Measurements from ENCODE around the gene TIPIN. TPM values are rescaled to one million over a fixed set of nuclear protein-coding genes. Genes with fewer than 3 reads are reported as not detected.

The TIPIN gene
- total and polyA plus RNA-seq, 2 of the 8 experiments (the other 6 are each of a cell fraction or from before 2014, with no cell fraction given): 8.5 to 24.7 TPM

DNA sequence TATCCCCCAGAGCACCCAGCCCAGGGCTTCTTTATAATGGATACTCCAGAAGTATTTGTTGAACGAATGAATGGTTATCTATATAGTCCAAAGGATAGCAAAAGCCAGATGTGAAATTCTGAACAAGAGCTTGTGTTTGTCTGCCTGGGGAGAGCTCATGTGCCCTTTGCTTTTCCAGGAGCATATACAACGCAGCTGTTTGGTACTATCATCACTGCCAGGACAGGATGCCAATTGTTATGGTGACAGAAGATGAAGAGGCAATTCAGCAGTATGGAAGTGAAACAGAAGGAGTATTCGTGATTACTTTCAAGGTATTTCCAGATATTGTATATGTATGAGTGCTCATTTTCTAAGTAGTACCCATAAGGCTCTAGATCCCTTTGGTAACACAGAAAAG, 48.0 kb downstream of the TIPIN start:
- H4K91ac ChIP-seq (replicated peaks; ENCODE audit: insufficient read length, low read length): no peak overlapping the region
- no peak overlapping the region for H3K56ac ChIP-seq (replicated peaks; ENCODE audit: insufficient read length, low read depth, low read length)
- H3K4ac ChIP-seq (replicated peaks; ENCODE audit: insufficient read length, low read depth, low read length): no peak overlapping the region
- CTCF ChIA-PET (ENCODE audit: partially characterized antibody): interaction anchor here (0.8 to 1.2 kb wide), 4 partner anchors 19 to 211 kb away, joined by 3 read pairs; no protein-coding TSS in a partner anchor
- H2BK12ac ChIP-seq (ENCODE audit: low read depth, low read length): no peak overlapping the region
- H3K79me1 ChIP-seq (ENCODE audit: low read depth, low read length): no peaks in the 10 kb centered on the region
- H3K9me3 ChIP-seq (ENCODE audit: insufficient read depth in 2 of 2, low read depth in 1 of 2, low read length in 1 of 2): no peaks in the 10 kb centered on the region
- H3K36me3 ChIP-seq (ENCODE audit: control insufficient read depth in 2 of 4, insufficient read depth in 4 of 4, low read length in 3 of 4): peaks cover 0 to 19% (median 12%) of the 10 kb centered on the region in 4 experiments; a peak in 6 of 8 replicates
- H2BK15ac ChIP-seq (ENCODE audit: low read length): no peak overlapping the region
- H2AFZ ChIP-seq (ENCODE audit: low read length): no peak overlapping the region
- no peak overlapping the region for H2BK20ac ChIP-seq (ENCODE audit: low read length)
- H3K4me2 ChIP-seq (ENCODE audit: insufficient read depth in 1 of 2, low read depth in 2 of 2, low read length in 2 of 2): no peak overlapping the region
- H2BK5ac ChIP-seq (ENCODE audit: low read depth, low read length): no peak overlapping the region
- H4K5ac ChIP-seq (ENCODE audit: insufficient read length, low read depth, low read length): no peak overlapping the region
- no peak for FAIRE-seq
- no peak overlapping the region for H2BK120ac ChIP-seq (replicated peaks; ENCODE audit: low read depth, low read length)
- H4K8ac ChIP-seq (ENCODE audit: extremely low read depth, insufficient read depth, low read length): no peak overlapping the region
- no peak overlapping the region for H3K4me3 ChIP-seq (ENCODE audit: extremely low read depth in 1 of 4, insufficient read depth in 2 of 4, low read depth in 3 of 4, low read length in 4 of 4)
- no peak for DNase-seq (ENCODE audit: low read depth in 1 of 2, low spot score in 2 of 2)
- H3K18ac ChIP-seq (ENCODE audit: extremely low read depth, low read length): no peak overlapping the region
- no peak overlapping the region for H3K9ac ChIP-seq (replicated peaks in 1 of 4; ENCODE audit: extremely low read depth in 1 of 4, low read depth in 3 of 4, low read length in 3 of 4)
- H3K27me3 ChIP-seq (replicated peaks in 1 of 4; ENCODE audit: control insufficient read depth in 3 of 4, extremely low read depth in 1 of 4, insufficient read depth in 3 of 4, low read length in 3 of 4): no peaks in the 10 kb centered on the region
- no peak overlapping the region for H2AK5ac ChIP-seq (ENCODE audit: low read depth, low read length)
- H3K4me1 ChIP-seq (replicated peaks in 1 of 4; ENCODE audit: control insufficient read depth in 3 of 4, insufficient read depth in 4 of 4, low read length in 3 of 4): peaks cover 0 to 2% (median 0%) of the 10 kb centered on the region in 4 experiments; a peak in 1 of 7 replicates
- no peak overlapping the region for H3K27ac ChIP-seq (ENCODE audit: low read depth, low read length)
- POLR2A ChIA-PET (ENCODE audit: partially characterized antibody): no interaction called here
- H3K79me2 ChIP-seq (ENCODE audit: control insufficient read depth in 1 of 2, insufficient read depth in 2 of 2, low read length in 2 of 2): no peaks in the 10 kb centered on the region
- H4K20me1 ChIP-seq (replicated peaks in 1 of 2; ENCODE audit: control insufficient read depth in 1 of 2, insufficient read depth in 2 of 2, low read length in 2 of 2): peaks cover 0 to 2% of the 10 kb centered on the region in 2 experiments
- no peak overlapping the region for H3K14ac ChIP-seq (ENCODE audit: insufficient read length)
- H3K23me2 ChIP-seq (ENCODE audit: low read depth, low read length): no peaks in the 10 kb centered on the region
- H3K23ac ChIP-seq (ENCODE audit: insufficient read length): no peak overlapping the region
- 87% methylated on average over 3 of the region's 3 CpGs; no CpG with 5 or more reads in 1 of the 2 experiments for WGBS, 2 experiments (ENCODE audit: extremely low coverage in 1 of 2, insufficient coverage in 1 of 2, insufficient read length in 1 of 2, insufficient replicate concordance in 2 of 2, low coverage in 1 of 2, low lambda C conversion rate in 2 of 2, missing lambda C conversion rate in 1 of 2)
- TF ChIP-seq GABPA (IDR thresholded peaks at IDR 0.05; ENCODE audit: borderline replicate concordance, insufficient read depth, low read length) (no peak), CREB1 (IDR thresholded peaks at IDR 0.05) (no peak)
- TF ChIP-seq, protein P1, sequence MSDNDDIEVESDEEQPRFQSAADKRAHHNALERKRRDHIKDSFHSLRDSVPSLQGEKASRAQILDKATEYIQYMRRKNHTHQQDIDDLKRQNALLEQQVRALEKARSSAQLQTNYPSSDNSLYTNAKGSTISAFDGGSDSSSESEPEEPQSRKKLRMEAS (IDR thresholded peaks at IDR 0.05): no peak
